Activated gamma-delta T cell (primary cell): ENCODE results near the gene MUSK.
"Not testable (repeated sequence)": the region's sequence is repeated elsewhere in the genome, so short reads cannot be mapped to it uniquely, and the experiment has no call there.

ENCODE experiments used
- DNase-seq: peaks from one replicate; lab custom pipeline; 2025; lab: John Stamatoyannopoulos, UW

The MUSK gene

GRCh38 chr9:110762783-110763182 lies 94.2 kb downstream of the MUSK start:
- DNase-seq: no peak

GRCh38 chr9:110763568-110763967 lies 95.0 kb downstream of the MUSK start:
- DNase-seq: no peak

DNA sequence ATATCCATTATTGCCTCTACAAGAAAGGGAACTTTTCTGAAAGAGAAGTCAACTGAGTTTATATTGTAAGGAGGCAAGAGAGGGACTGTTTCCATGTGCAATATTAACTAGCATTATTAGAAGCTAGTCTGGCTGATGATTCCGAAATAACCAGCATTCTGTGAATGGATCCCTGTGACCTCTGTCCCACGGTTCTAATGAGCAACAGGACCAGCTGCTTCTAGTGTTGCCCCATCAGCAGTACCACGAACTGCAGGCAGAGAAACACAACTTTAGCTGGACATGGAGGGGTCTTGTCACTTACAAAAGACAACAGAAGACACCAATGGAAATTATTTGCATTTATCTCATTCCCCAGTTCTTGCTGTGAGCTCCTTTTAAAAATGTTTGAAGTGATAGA lies 95.4 kb downstream of the MUSK start:
- DNase-seq: no peak

DNA sequence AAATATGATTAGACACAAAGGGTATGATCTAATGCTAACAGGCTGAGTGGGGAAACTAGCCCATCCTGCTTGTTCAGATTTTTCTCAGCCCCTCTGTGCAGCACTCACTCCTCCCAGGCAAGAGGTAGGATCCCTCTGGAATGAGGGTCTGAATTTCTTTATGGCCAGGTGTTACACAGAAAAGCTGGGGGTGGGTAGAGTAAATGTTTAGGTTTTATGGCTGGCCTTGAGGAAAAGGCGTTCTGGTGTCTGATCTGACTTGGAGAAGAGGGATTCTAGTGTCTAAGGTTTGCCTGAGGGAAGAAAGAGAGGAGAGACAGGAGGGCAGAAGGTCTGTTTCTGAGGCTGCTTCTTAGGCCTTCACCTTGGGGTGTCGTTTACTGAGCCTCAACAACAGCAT lies 97.3 kb downstream of the MUSK start:
- no peak for DNase-seq

DNA sequence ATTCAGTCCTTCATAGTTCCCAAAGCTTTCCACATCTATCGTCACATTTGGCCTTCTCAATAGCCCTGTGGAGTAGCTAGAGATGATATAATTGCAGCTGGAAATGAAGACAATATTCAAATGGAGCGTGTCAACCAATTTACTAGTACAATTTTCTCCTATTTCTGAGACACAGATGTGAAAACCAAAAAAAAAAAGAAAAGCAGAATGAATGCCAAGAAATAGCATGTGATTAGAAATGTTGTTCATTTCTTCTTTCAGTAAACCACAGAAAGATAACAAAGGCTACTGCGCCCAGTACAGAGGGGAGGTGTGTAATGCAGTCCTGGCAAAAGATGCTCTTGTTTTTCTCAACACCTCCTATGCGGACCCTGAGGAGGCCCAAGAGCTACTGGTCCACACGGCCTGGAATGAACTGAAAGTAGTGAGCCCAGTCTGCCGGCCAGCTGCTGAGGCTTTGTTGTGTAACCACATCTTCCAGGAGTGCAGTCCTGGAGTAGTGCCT lies 99.0 kb downstream of the MUSK start:
- no peak for DNase-seq

GRCh38 chr9:110768886-110769285 lies 100.3 kb downstream of the MUSK start:
- DNase-seq: no peak

DNA sequence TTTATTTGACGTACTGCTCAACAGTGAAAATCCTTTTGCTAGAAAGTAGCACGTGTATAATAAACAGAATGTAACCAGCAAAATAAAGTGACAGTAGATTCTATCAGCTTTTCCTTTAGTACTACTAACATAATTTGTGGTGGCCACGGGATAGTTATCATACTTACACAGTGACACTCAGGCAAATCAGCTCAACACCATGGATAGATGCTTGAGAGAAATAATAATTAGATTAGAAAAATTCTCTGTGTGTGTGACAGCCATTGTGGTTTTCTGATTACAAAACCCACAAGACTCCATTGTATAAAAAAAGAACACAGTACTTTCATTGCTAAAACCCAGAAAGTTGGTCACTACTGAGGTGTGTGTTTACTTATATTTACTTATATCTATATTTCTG lies 101.1 kb downstream of the MUSK start:
- no peak for DNase-seq

- no peak for DNase-seq
These were observed 107.1 kb downstream of the MUSK start for GRCh38 chr9:110775724-110776123.

DNA sequence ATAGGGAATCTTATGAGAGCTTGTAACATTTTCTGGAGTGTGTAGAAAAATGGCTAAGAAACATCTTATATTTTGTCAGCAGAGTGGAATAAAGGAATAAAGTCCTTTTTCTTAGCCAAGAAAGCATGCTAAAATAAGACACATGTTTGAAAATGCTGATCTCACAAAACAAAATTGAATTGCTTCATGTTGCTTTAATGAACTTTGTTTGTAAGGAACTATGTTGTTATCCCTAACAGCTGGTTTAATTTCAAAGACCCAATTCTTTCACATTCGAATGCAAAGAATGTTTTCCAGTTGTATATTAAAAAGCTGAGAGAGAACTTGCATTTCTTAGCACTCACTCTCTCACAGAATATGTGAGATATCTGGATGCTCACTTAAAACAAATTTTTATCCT lies 107.6 kb downstream of the MUSK start:
- no peak for DNase-seq

DNA sequence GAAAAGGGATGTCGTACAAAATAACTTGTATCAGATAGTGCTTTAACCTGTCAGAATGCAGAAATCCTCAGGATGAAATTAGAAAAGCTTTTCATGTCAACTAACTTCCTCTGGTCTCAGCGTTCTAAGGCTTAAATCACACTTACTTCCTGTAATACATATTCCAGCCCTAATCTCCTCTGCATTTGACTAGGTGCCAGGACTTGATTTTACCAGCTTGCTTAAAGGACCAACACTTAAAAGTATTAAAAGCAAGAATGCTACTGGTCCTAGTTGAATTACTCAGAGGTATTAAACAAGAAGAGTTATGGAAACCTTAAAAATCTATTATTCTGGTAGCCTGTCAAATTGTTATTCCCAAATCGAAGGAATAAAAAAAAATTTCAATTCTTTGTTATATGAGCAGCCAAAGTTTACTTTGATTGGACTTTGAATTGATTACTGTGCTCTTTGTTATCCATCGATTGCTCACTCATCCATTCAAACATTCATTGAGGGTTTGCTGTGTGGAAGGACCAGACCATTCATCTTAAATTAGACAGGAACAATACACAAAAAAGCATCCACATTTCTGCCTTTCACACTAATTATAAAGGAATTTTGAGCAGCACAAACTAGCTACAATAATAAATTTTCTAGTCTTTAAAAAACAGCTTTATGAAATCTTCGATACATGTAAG lies 108.7 kb downstream of the MUSK start:
- no peak for DNase-seq

DNA sequence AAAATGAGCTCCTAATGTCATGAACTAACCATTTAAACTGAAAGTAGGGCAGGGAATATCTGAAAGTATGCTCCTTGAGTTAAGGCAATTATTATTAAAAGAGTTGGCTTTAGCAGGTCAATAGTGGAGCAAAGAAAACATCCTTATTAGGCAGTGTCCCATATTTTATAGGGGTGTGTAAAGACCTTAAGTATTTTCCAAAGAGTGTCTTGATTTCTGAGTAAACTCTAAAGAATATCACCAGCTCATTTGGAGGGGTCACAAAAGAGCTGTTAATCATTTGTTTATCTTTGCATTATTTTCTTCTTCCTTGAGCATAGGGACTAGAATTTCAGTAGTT lies 109.3 kb downstream of the MUSK start:
- no peak for DNase-seq

DNA sequence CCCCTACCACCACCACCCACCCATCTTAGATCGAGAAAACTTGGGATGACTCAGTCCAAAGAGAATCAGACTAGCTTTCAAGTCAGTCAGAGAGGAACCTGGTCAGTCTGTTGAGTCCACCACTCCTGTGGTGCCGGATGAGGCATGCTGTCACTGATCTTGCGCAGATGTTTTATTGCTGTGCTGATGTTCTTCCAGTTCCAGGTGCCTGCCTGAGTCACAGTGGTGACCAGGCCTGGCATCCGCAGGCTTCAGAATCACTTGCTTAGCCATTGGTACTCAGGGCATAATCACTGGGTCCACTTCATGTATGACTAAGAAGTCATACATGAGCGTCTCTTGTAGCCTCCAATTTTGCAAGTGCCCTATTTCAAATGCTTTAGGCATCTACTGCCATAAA lies 114.1 kb downstream of the MUSK start:
- DNase-seq: no peak

DNA sequence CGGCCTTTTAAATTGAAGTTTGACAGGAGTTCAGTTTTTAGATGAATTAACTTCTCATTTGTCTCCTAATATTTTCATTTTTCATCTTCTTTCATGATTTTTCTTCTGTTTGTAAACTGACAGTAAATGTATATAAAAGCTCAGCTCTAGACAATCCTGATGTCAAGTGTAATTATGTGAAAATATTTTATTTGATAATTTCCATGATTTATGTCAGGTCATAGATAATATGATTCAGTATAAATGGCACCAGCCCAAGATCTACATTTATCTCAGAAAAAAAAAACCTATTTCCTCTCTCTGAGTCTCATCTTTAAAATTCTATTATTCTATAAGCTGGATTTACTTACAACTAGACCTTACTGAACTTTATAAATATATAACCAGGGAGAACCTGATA lies 115.7 kb downstream of the MUSK start:
- DNase-seq: no peak

- no peak for DNase-seq
These were observed 116.6 kb downstream of the MUSK start for GRCh38 chr9:110785166-110785565.

DNA sequence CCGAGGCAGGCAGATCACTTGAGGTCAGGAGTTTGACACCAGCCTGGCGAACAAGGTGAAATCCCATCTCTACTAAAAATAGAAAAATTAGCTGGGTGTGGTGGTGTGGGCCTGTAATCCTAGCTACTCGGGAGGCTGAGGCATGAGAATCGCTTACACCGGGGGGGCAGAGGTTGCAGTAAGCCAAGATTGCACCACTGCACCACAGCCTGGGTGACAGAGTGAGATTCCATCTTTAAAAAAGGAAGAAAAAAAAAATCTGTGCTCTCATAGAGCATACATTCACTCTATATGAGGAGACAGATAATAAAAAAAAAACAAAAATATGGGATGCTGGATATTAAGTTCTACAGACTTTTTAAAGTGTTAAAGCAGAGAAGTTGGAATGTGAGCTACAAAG lies 119.8 kb downstream of the MUSK start:
- DNase-seq: not testable (repeated sequence)

DNA sequence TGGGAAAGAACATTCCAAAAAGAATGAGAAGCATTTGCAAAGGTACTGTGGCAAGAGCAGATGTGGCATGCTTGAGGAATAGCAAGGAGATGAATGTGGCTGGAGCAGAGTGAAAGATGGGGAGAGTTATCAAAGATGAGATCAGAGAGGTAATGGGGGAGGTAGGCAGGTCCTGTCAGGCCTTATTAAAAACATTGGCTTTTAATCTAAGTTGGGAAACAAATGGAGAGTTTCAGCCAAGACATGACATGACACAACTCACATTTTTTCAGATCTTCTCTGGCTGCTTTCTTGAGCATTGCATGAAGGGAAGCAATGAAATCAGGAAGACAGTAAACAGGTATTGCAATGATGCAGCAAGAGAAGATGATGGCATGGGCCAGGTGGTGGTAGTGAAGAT lies 120.3 kb downstream of the MUSK start:
- no peak for DNase-seq

GRCh38 chr9:110797611-110798010 lies 129.0 kb downstream of the MUSK start:
- DNase-seq: no peak

DNA sequence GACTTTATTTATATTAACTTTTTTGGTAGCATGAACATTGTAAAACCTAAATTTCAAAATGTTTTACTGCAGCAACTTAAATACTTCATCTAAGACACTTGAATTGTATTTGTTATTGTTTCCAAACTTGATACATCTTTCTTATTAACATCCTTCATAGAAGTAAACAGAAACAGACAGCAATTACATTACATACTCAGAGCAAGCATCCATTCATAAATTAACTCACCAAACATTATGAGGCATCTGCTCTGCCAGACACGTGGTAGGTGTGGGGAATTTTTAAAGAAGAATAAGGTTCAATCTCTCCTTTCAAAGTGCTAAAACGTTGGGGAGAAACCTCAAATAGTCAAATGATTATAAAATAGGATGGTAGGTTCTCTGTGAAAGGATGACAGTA lies 130.8 kb downstream of the MUSK start:
- no peak for DNase-seq

GRCh38 chr9:110801426-110801825 lies 132.8 kb downstream of the MUSK start:
- DNase-seq: no peak

- DNase-seq: no peak
These were observed 133.9 kb downstream of the MUSK start for GRCh38 chr9:110802416-110803035.

- DNase-seq: no peak
These were observed 139.5 kb downstream of the MUSK start for GRCh38 chr9:110807956-110808598.

- DNase-seq: no peak
These were observed 140.0 kb downstream of the MUSK start for GRCh38 chr9:110808599-110808980.

- no peak for DNase-seq
These were observed 140.5 kb downstream of the MUSK start for GRCh38 chr9:110809038-110809595.
